ENCODE results near the gene SLC7A5. TPM values are rescaled to one million over a fixed set of nuclear protein-coding genes. Genes with fewer than 3 reads are reported as not detected.
"Not testable (repeated sequence)": the region's sequence is repeated elsewhere in the genome, so short reads cannot be mapped to it uniquely, and the experiment has no call there.

SLC7A5 gene
- total RNA-seq, 2 experiments from 2014 or later: 114 to 220 TPM

GRCh38 chr16:87864331-87864989 is 4.8 kb downstream of the SLC7A5 start:
- peaks cover 73% of the 10 kb centered on the region for H3K4me1 Mint-ChIP-seq
- peak overlapping the region; percentile 70 for H3K4me3 Mint-ChIP-seq
- peak overlapping the region; percentile 95 for H3K27ac Mint-ChIP-seq
- no peak for DNase-seq
- peaks cover 51% of the 10 kb centered on the region for H3K36me3 Mint-ChIP-seq
- no peak for ATAC-seq
- H3K9me3 Mint-ChIP-seq (ENCODE audit: low read depth): no peaks in the 10 kb centered on the region
- CTCF ChIA-PET: interaction anchor here (1.8 to 13.2 kb wide), 3 partner anchors 8 to 84 kb away, joined by 8 to 451 read pairs (median 221); no protein-coding TSS in a partner anchor
- H3K27me3 Mint-ChIP-seq: no peaks in the 10 kb centered on the region

GRCh38 chr16:87863327-87863635 is 6.0 kb downstream of the SLC7A5 start:
- DNase-seq; H3K9me3 Mint-ChIP-seq (ENCODE audit: low read depth); H3K27me3 Mint-ChIP-seq; ATAC-seq: not testable (repeated sequence)
- CTCF ChIA-PET: interaction anchor here (0.9 kb wide), 1 partner anchor 13 kb away, joined by 4 read pairs; no protein-coding TSS in a partner anchor
- H3K36me3 Mint-ChIP-seq: peaks cover 53% of the 10 kb centered on the region
- H3K4me1 Mint-ChIP-seq: peaks cover 81% of the 10 kb centered on the region
- H3K4me3 Mint-ChIP-seq: peak overlapping the region; percentile 38
- H3K27ac Mint-ChIP-seq: peak overlapping the region; percentile 72

DNA sequence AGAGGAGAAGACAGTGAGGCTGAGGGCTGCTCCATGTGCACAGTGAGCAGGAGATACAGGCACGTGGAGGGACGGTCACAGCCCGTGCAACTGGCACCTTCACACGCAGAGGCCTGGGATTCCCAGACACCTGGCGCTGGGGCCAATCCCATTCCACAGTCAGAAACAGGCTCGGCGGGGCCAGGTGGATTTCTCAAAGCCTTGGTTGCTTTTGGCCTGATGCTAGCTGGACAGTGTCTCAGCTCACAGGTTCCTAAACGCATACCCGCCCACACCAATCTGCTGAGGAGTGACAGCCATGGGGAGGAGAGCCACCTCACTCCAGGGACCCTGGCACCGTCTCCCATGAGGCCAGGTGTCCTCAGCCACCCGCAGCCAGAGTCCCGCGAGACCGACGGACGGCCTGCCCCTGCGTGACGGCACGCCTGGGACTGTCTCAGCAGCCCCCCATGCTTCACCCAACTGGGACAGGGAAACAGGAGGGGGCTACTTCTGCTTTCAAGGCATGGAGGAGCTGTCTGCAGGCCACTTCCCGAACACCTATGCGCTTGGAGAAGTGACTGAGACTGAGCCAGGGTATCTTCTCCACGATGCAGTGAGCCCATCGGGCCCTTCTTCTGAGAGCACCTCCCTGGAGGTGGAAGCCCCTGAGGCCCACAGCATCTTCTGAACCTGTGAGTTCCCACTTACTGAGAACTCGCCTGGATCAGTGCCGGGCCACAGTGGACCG is 6.5 kb downstream of the SLC7A5 start:
- not testable (repeated sequence) for H3K9me3 Mint-ChIP-seq (ENCODE audit: low read depth); H3K4me3 Mint-ChIP-seq; DNase-seq; H3K27me3 Mint-ChIP-seq; ATAC-seq
- peaks cover 50% of the 10 kb centered on the region for H3K36me3 Mint-ChIP-seq
- H3K4me1 Mint-ChIP-seq: peaks cover 84% of the 10 kb centered on the region
- CTCF ChIA-PET: interaction anchor here (0.9 to 1.2 kb wide), 2 partner anchors 9 to 13 kb away, joined by 3 to 4 read pairs; no protein-coding TSS in a partner anchor
- H3K27ac Mint-ChIP-seq: peak overlapping the region; percentile 72

DNA sequence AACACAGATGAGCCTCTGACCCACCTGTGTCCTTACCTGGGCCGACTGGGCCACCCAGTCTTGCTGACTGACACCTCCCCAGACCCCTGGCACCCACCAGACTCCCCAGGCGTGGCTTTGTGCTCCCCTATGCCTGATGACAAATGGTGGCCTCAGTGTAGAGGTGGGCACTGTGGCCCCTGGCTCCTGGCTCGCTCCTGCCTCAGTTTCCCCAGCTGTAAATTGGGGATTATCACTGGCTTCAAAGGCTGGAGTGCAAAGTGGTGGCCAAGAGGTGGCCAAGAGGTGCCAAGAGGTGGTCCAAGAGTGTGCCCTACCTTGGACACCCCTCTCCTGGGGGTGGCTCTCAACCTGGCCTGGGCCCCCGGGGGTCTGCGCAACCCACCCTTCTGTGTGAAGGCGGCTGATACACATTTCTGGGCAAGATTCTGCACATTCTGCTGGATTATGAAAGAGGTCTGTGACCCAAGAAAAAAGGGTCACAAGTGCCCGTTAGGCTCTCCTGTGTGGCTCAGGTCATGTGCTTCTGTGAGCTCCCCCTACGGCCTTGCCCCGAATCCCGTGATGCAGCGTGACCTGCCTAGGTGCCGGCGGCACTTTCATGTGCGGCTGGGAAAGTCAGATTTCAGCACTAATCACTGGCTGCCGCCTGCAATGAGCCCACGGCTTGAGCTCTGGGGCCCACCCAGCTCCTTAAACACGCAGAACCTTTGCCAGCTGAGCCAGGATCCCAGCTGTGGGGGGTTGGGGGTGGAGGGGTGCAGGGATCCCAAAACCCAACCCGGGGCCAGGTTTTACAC is 7.8 kb downstream of the SLC7A5 start:
- CTCF ChIA-PET: interaction anchor here (0.6 to 1.2 kb wide), 2 partner anchors 10 to 54 kb away, joined by 3 read pairs; no protein-coding TSS in a partner anchor
- H3K4me1 Mint-ChIP-seq: peaks cover 86% of the 10 kb centered on the region
- not testable (repeated sequence) for ATAC-seq; H3K27me3 Mint-ChIP-seq; H3K4me3 Mint-ChIP-seq; H3K9me3 Mint-ChIP-seq (ENCODE audit: low read depth); DNase-seq
- peak overlapping the region; percentile 79 for H3K27ac Mint-ChIP-seq
- peaks cover 46% of the 10 kb centered on the region for H3K36me3 Mint-ChIP-seq

DNA sequence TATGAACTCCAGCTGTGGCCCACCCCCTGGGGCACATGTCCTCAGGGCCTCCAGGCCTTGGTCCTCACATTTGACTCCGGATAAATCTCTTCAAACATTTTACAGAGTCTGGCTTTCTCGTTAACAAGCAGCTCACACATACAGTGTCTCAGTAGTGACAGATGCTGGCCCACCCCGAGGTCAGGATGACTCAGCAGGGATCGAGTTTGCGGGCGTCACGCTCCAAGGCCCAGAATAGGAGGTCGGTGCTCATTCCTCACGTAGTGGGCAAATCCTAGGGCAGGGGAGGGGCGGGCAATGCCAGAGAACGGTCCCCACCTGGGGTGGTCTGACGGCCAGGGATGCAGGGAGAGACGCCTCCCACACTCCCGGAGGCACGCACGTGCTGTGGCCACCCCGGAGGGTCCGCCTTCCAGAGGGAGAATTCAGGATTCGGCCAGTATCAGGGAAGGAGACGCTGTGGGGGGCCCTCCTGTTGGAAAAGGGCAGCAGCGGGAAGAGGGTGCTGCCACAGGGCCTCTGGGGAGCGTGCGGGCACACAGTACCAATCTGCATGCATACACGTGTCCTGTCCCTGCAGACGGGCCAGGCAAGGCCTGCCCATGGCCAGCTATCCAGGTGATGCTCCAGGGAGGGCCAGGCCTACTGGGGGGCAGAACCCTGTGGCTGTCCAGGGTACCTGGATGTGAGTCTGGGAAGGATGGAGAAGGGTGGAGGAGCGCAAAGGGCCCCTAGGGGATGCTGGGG is 8.6 kb downstream of the SLC7A5 start:
- Mint-ChIP-seq H3K4me1 (peaks cover 86% of the 10 kb centered on the region), H3K36me3 (peaks cover 41% of the 10 kb centered on the region), H3K27ac (peak overlapping the region; percentile 79), H3K9me3 (ENCODE audit: low read depth) (no peaks in the 10 kb centered on the region), H3K4me3 (peak overlapping the region; percentile 30), H3K27me3 (no peaks in the 10 kb centered on the region)
- ATAC-seq: peak; percentile 17
- CTCF ChIA-PET: interaction anchor here (0.6 to 2.4 kb wide), 3 partner anchors 7 to 89 kb away, joined by 5 to 8 read pairs (median 6); no protein-coding TSS in a partner anchor
- peak; percentile 53 for DNase-seq

DNA sequence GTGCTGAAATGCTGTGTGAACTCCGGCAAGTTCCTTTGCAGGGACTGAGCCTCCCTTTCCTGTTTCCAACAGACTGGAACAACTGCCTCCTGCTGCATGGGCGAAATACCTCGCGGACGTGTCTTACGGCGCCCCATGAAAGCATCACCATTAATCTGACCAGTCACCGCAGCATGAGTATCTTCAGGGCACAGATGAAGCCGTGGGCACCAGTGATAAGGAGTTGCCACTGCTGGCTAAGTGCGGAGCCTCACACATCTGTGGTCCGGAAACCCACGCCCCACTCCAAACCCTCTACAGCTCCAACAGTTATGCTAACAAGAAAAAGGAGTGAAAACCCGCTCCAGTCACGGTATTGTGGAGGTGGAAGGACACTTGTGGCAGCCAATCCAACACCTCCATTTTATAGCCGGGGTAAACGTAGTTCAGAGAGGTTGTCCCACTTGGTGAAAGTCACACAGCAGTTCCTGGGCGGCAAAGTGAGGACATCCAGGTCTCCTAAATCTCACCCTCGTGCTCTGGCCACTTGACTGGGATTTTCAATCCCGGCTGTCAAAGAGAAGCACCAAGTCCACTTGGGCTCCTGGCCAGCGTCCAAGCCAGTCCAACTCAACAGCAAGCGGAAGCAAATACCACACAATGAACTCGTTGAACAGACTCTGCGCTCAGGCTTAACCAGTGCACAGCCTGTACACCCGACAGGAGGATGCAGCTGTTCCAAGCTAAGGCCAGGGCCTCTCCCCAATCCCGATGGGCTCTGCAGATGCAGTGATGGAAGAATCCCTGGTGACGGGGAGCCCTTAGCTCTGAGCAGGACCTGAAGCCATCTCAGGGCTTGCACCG is 10.9 kb downstream of the SLC7A5 start:
- not testable (repeated sequence) for ATAC-seq; H3K9me3 Mint-ChIP-seq (ENCODE audit: low read depth); H3K4me3 Mint-ChIP-seq; H3K27me3 Mint-ChIP-seq; DNase-seq
- CTCF ChIA-PET: interaction anchor here (1.6 to 2.4 kb wide), 3 partner anchors 8 to 13 kb away, joined by 4 to 6 read pairs (median 6); no protein-coding TSS in a partner anchor
- H3K36me3 Mint-ChIP-seq: peaks cover 35% of the 10 kb centered on the region
- peaks cover 89% of the 10 kb centered on the region for H3K4me1 Mint-ChIP-seq
- peak overlapping the region; percentile 95 for H3K27ac Mint-ChIP-seq

- H3K27me3 Mint-ChIP-seq: no peaks in the 10 kb centered on the region
- H3K4me3 Mint-ChIP-seq: peak overlapping the region; percentile 76
- ATAC-seq: no peak
- peak overlapping the region; percentile 95 for H3K27ac Mint-ChIP-seq
- peaks cover 83% of the 10 kb centered on the region for H3K4me1 Mint-ChIP-seq
- H3K9me3 Mint-ChIP-seq (ENCODE audit: low read depth): no peaks in the 10 kb centered on the region
- DNase-seq: no peak
- peaks cover 37% of the 10 kb centered on the region for H3K36me3 Mint-ChIP-seq
- CTCF ChIA-PET: interaction anchor here (0.6 to 3.7 kb wide), 7 partner anchors 8 to 1511 kb away, joined by 3 to 37 read pairs (median 12); partner anchors contain the start of gene SLC7A5
These were observed 12.5 kb downstream of the SLC7A5 start for GRCh38 chr16:87856791-87857228.

DNA sequence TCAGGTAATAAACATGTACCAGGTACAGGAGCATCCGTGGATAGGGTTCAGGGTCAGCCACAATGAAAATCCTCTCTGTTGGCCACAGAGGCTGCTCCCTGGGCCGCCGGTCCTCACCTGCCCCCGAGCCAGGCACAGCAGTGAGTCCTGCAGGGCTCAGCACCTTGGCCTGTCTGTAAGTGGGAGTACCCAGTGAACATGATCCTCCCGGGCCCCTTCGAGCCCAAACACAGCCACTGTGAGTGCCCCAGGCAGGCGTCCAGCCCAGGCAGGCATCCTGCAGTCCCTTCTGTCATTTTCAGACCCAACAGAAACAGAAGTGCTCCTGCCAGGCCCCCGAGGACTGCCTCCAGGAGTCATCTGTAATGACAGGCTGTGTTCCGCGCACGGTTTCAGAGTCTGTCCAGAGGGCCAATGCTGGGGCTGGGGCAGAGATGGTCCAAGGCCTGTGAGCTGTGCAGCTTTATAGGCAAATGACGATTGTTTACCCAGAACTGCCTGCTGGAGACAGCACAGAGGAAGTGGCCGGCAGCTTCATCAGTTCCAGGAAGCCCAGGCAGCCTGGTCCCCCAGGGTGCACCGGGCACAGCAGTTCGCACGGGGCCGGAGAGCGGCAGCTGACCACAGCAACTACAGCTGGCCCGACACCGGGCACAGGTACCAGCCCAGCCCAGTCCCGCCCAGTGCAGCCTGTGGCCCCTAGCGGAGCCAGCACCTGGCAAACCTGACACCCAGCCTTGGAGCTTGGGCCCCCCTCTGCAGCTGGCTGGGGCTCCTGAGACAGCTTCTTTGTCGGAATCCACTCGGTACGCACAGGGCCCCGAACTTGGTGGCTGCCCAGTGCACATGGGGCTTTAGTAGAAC is 13.2 kb downstream of the SLC7A5 start:
- DNase-seq: peak; percentile 88
- H3K27me3 Mint-ChIP-seq: no peaks in the 10 kb centered on the region
- ATAC-seq: peak; percentile 72
- peak overlapping the region; percentile 76 for H3K4me3 Mint-ChIP-seq
- H3K9me3 Mint-ChIP-seq (ENCODE audit: low read depth): no peaks in the 10 kb centered on the region
- H3K36me3 Mint-ChIP-seq: peaks cover 39% of the 10 kb centered on the region
- peaks cover 77% of the 10 kb centered on the region for H3K4me1 Mint-ChIP-seq
- peak overlapping the region; percentile 95 for H3K27ac Mint-ChIP-seq
- CTCF ChIA-PET: interaction anchor here (1.5 to 3.7 kb wide), 6 partner anchors 9 to 76 kb away, joined by 8 to 37 read pairs (median 16); partner anchors contain the start of gene SLC7A5

- Mint-ChIP-seq H3K27ac (peak overlapping the region; percentile 95), H3K4me3 (peak overlapping the region; percentile 76), H3K36me3 (peaks cover 39% of the 10 kb centered on the region), H3K4me1 (peaks cover 76% of the 10 kb centered on the region), H3K27me3 (no peaks in the 10 kb centered on the region), H3K9me3 (ENCODE audit: low read depth) (no peaks in the 10 kb centered on the region)
- CTCF ChIA-PET: interaction anchor here (0.7 to 3.7 kb wide), 4 partner anchors 11 to 75 kb away, joined by 4 to 37 read pairs (median 21); partner anchors contain the start of gene SLC7A5
- no peak for ATAC-seq
- no peak for DNase-seq
These were observed 14.2 kb downstream of the SLC7A5 start for GRCh38 chr16:87854907-87855683.

DNA sequence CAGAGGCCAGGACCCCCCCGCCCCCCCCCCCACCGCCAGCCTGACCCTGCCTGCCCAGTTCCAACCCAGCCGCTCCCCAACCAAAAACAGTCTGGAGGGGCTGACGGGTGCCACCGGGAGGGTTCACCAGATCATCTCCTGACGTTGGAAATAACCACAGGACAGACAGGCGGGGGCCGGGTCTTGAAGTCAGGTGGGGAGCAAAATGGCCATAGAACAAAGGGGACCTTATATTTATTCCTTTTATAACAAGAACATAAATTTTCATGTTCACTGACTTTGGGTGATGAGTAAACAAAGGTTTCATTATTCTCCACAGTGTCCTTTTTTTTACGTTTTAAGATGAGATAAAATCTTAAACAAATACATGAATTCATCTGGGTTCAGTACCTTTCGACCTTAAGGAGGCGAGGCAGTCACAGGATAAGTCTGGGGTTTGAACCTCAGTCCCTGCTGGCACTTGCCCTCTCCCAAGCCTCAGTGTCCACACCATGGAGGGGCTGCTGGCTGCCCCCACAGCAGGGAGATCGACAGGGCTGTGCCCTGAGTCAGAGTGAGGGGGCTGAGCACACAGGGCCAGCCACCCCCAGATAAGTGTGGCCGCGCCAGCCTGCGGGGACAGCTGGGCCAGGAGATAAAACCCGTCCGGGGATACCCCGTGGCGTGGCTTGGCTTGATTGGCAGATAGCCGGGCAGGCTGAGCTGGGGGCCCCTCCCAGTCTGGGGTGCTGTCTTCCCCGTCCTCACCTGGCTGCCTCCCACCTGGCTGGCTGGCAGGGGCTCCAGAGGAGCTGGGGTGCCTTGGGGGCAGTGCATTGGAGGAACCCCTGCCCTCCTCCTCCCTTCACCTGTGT is 15.0 kb downstream of the SLC7A5 start:
- peaks cover 69% of the 10 kb centered on the region for H3K4me1 Mint-ChIP-seq
- H3K36me3 Mint-ChIP-seq: peaks cover 33% of the 10 kb centered on the region
- DNase-seq: peak; percentile 48
- no peak for ATAC-seq
- H3K4me3 Mint-ChIP-seq: peak overlapping the region; percentile 56
- H3K27me3 Mint-ChIP-seq: no peaks in the 10 kb centered on the region
- CTCF ChIA-PET: interaction anchor here (0.7 to 8.8 kb wide), 6 partner anchors 12 to 75 kb away, joined by 4 to 221 read pairs (median 30); partner anchors contain the start of gene SLC7A5
- H3K9me3 Mint-ChIP-seq (ENCODE audit: low read depth): no peaks in the 10 kb centered on the region
- H3K27ac Mint-ChIP-seq: peak overlapping the region; percentile 95

Measured in activated CD8-positive, alpha-beta memory T cell treated with anti-CD3 and anti-CD28 coated beads, Interleukin-2, amount 10 ng/mL, durations not matched to agents 7 days and 5 days (primary cell).